Neural progenitor cell (in vitro differentiated cells): ENCODE measurements around the gene COPS2. TPM values are rescaled to one million over a fixed set of nuclear protein-coding genes. Genes with fewer than 3 reads are reported as not detected.

ENCODE experiments used
- DNase-seq: peaks from one replicate; pipeline ENCODE4 v3.0.0-alpha.2; 2016; ENCODE audit warnings: low spot score
- H2AFZ ChIP-seq: fragments of 200-600 bp; sonication (generic); replicated peaks from 2 replicates; pipeline ENCODE4 v1.6.1; 2016; ENCODE audit warnings: antibody characterized with exemption
- H3F3A ChIP-seq: fragments of 200-600 bp; sonication (generic); 2 replicates; pipeline ENCODE4 v1.6.1; 2016; ENCODE audit warnings: antibody characterized with exemption, low read depth
- H3K27ac ChIP-seq: fragments of 200-600 bp; sonication (generic); 2 replicates; pipeline ENCODE4 v1.5.1; 2016; ENCODE audit warnings: mild to moderate bottlenecking
- H3K27me3 ChIP-seq: fragments of 200-600 bp; sonication (generic); 2 replicates; pipeline ENCODE4 v1.6.1; 2016; ENCODE audit warnings: mild to moderate bottlenecking, moderate library complexity
- H3K36me3 ChIP-seq: fragments of 200-600 bp; sonication (generic); 2 replicates; pipeline ENCODE4 v1.5.1; 2016
- H3K4me1 ChIP-seq: fragments of 200-600 bp; sonication (generic); 2 replicates; pipeline ENCODE4 v1.6.1; 2016; ENCODE audit warnings: mixed run types
- H3K4me2 ChIP-seq: fragments of 200-600 bp; sonication (generic); 2 replicates; pipeline ENCODE4 v1.6.1; 2016
- H3K4me3 ChIP-seq: fragments of 200-600 bp; sonication (generic); 2 replicates; pipeline ENCODE4 v1.5.1; 2016
- H3K79me2 ChIP-seq: fragments of 200-600 bp; sonication (generic); 2 replicates; pipeline ENCODE4 v1.6.1; 2016; ENCODE audit warnings: low read depth
- H3K9ac ChIP-seq: fragments of 200-600 bp; sonication (generic); 2 replicates; pipeline ENCODE4 v1.6.1; 2016
- H3K9me3 ChIP-seq: fragments of 200-600 bp; sonication (generic); 2 replicates; pipeline ENCODE4 v1.5.1; 2016; ENCODE audit warnings: low read depth
- H4K20me1 ChIP-seq: fragments of 200-600 bp; sonication (generic); 2 replicates; pipeline ENCODE4 v1.6.1; 2016; ENCODE audit warnings: low read depth
- H3K27ac Mint-ChIP-seq: 3 replicates; pipeline ENCODE4 v1.8.0; 2021; ENCODE audit warnings: mixed read lengths
- H3K27me3 Mint-ChIP-seq: 2 replicates; pipeline ENCODE4 v1.8.0; 2022; ENCODE audit warnings: low read depth, mild to moderate bottlenecking, inconsistent platforms, moderate library complexity, mixed read lengths; ENCODE audit not compliant: insufficient read depth
- H3K36me3 Mint-ChIP-seq: 3 replicates; pipeline ENCODE4 v1.8.0; 2021; ENCODE audit warnings: mixed read lengths
- H3K4me1 Mint-ChIP-seq: 3 replicates; pipeline ENCODE4 v1.8.0; 2021; ENCODE audit warnings: mixed read lengths
- H3K4me3 Mint-ChIP-seq: 3 replicates; pipeline ENCODE4 v1.8.0; 2021; ENCODE audit warnings: mild to moderate bottlenecking, moderate library complexity, mixed read lengths
- H3K9me3 Mint-ChIP-seq: 3 replicates; pipeline ENCODE4 v1.8.0; 2020; ENCODE audit warnings: mixed read lengths
- EZH2 ChIP-seq: fragments of 200-600 bp; sonication (generic); IDR thresholded peaks from 2 replicates; pipeline ENCODE4 v1.6.1; 2017; ENCODE audit warnings: antibody characterized with exemption, mild to moderate bottlenecking, moderate library complexity
- EZH2phosphoT487 ChIP-seq: fragments of 200-600 bp; sonication (generic); IDR thresholded peaks from 2 replicates; pipeline ENCODE4 v1.6.1; 2017; ENCODE audit warnings: antibody characterized with exemption
- total RNA-seq: library from RNA; depleted of rRNA; stranded (reverse); fragments of >200 nt; gene quantifications from 2 replicates; pipeline ENCODE4 v1.2.3, GENCODE V29; 2015; ENCODE audit warnings: low replicate concordance
- TF ChIP-seq, protein P1 (sequence below): fragments of 200-600 bp; sonication (generic); IDR thresholded peaks from 2 replicates; pipeline ENCODE4 v1.5.1; 2017; ENCODE audit warnings: antibody characterized with exemption, mild to moderate bottlenecking

Gene COPS2
- total RNA-seq, 1 donor from 2014 or later, result 163 TPM

DNA sequence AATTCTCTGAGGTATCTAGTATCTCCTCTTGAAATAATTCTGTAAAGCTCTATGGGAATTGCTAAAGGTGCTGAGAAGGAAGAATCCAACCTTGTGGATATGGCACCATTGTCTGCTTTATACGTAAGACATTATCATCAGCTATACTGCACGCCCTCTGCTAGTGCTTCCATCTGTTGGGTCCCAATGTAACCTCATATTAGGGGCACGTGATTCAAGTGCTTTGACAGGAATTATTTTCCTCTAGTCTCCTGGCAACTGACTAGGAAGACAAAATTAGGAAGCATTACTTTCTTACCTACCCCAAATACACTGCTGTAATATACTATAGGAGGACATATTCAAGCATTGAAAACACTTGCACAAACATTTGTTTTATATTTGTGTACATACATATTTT, 24.0 kb downstream of the COPS2 start:
- Histone ChIP-seq H3K9ac (no peak overlapping the region), H4K20me1 (no peaks in the 10 kb centered on the region), H3K4me1 (no peaks in the 10 kb centered on the region), H2AFZ (no peak overlapping the region), H3K9me3 (no peaks in the 10 kb centered on the region), H3K79me2 (no peaks in the 10 kb centered on the region), H3F3A (peaks cover 5% of the 10 kb centered on the region), H3K27ac (no peak overlapping the region), H3K4me3 (no peak overlapping the region), H3K36me3 (peaks cover 56% of the 10 kb centered on the region), H3K27me3 (no peaks in the 10 kb centered on the region), H3K4me2 (no peak overlapping the region)
- no peaks in the 10 kb centered on the region for H3K9me3 Mint-ChIP-seq
- peaks cover 18% of the 10 kb centered on the region for H3K36me3 Mint-ChIP-seq
- H3K4me1 Mint-ChIP-seq, result no peaks in the 10 kb centered on the region
- no peak overlapping the region for H3K4me3 Mint-ChIP-seq
- H3K27me3 Mint-ChIP-seq, result no peaks in the 10 kb centered on the region
- no peak for DNase-seq
- TF ChIP-seq, protein P1, sequence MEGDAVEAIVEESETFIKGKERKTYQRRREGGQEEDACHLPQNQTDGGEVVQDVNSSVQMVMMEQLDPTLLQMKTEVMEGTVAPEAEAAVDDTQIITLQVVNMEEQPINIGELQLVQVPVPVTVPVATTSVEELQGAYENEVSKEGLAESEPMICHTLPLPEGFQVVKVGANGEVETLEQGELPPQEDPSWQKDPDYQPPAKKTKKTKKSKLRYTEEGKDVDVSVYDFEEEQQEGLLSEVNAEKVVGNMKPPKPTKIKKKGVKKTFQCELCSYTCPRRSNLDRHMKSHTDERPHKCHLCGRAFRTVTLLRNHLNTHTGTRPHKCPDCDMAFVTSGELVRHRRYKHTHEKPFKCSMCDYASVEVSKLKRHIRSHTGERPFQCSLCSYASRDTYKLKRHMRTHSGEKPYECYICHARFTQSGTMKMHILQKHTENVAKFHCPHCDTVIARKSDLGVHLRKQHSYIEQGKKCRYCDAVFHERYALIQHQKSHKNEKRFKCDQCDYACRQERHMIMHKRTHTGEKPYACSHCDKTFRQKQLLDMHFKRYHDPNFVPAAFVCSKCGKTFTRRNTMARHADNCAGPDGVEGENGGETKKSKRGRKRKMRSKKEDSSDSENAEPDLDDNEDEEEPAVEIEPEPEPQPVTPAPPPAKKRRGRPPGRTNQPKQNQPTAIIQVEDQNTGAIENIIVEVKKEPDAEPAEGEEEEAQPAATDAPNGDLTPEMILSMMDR, result no peak
- H3K27ac Mint-ChIP-seq, result no peak overlapping the region

DNA sequence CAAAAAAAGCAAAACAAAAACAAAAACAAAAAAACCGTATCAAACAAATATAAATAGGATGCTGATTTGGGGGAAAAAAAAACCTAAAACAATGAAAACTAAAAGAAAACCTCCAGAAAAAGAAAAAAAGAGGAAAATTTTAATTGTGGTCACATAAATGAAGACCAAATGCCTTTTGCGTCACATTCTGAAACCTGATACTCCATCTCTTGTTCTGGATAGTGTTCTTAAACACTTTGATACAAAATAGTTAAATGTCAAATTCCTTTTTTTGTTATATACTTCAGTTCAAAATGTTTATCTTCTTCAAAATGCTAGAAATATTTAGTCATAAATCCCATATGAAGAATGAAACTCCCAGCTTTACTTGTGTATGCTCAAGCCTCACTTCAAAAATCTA, 31.0 kb downstream of the COPS2 start:
- Mint-ChIP-seq H3K27ac (no peak overlapping the region), H3K36me3 (peaks cover 4% of the 10 kb centered on the region), H3K27me3 (no peaks in the 10 kb centered on the region), H3K9me3 (no peaks in the 10 kb centered on the region), H3K4me3 (no peak overlapping the region), H3K4me1 (no peaks in the 10 kb centered on the region)
- peaks cover 25% of the 10 kb centered on the region for H3K36me3 ChIP-seq
- DNase-seq, result no peak
- no peaks in the 10 kb centered on the region for H4K20me1 ChIP-seq
- no peaks in the 10 kb centered on the region for H3K9me3 ChIP-seq
- H3K27me3 ChIP-seq, result no peaks in the 10 kb centered on the region
- no peak overlapping the region for H2AFZ ChIP-seq
- no peaks in the 10 kb centered on the region for H3K4me1 ChIP-seq
- no peaks in the 10 kb centered on the region for H3K79me2 ChIP-seq
- H3K4me3 ChIP-seq, result no peak overlapping the region
- peaks cover 5% of the 10 kb centered on the region for H3F3A ChIP-seq
- TF ChIP-seq, protein P1, result no peak
- TF ChIP-seq EZH2phosphoT487 (no peak), EZH2 (no peak)
- H3K4me2 ChIP-seq, result no peak overlapping the region
- no peak overlapping the region for H3K27ac ChIP-seq
- H3K9ac ChIP-seq, result no peak overlapping the region

DNA sequence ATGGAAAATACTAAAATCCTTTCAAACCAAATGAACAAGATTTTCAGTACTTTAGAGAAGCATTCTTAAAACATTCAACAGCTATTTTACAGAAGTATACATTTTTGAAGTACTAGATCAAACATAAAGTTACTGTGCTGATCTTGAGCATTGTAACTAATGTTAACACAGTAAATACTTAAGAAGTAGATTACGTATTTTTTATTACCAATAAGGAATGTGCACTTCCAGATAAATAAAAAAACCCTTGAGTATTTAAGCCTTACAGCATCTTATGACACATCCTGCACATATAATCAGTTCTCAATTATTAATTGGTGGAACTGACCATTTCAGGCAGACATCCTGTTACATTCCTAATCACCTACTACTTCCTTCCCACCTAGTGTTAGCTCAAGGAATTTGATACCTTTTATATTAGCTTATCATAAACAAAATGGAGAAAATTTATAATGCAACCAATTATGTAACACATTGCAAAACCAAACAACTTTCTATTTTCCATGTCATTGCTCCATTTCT, 32.8 kb downstream of the COPS2 start:
- no peaks in the 10 kb centered on the region for H4K20me1 ChIP-seq
- no peaks in the 10 kb centered on the region for H3K27me3 ChIP-seq
- H3K9me3 Mint-ChIP-seq, result no peaks in the 10 kb centered on the region
- no peaks in the 10 kb centered on the region for H3K4me1 Mint-ChIP-seq
- no peak overlapping the region for H3K9ac ChIP-seq
- no peaks in the 10 kb centered on the region for H3K4me1 ChIP-seq
- H3K4me3 ChIP-seq, result no peak overlapping the region
- H3K36me3 ChIP-seq, result peaks cover 10% of the 10 kb centered on the region
- H3K27ac ChIP-seq, result no peak overlapping the region
- peaks cover 2% of the 10 kb centered on the region for H3F3A ChIP-seq
- no peak for TF ChIP-seq EZH2phosphoT487
- no peak for TF ChIP-seq EZH2
- TF ChIP-seq, protein P1, result no peak
- no peak overlapping the region for H2AFZ ChIP-seq
- no peak for DNase-seq
- no peak overlapping the region for H3K4me3 Mint-ChIP-seq
- H3K9me3 ChIP-seq, result no peaks in the 10 kb centered on the region
- H3K27ac Mint-ChIP-seq, result no peak overlapping the region
- H3K4me2 ChIP-seq, result no peak overlapping the region
- H3K36me3 Mint-ChIP-seq, result no peaks in the 10 kb centered on the region
- H3K27me3 Mint-ChIP-seq, result no peaks in the 10 kb centered on the region
- no peaks in the 10 kb centered on the region for H3K79me2 ChIP-seq
